ENCODE measurements around the gene ROR1.
"Not testable (repeated sequence)": the region's sequence is repeated elsewhere in the genome, so short reads cannot be mapped to it uniquely, and the experiment has no call there.

Gene ROR1

GRCh38 chr1:63759778-63760177, 14.0 kb upstream of the ROR1 start:
- DNase-seq: no peak

- DNase-seq: no peak
Measured at GRCh38 chr1:63770381-63770780, 3.4 kb upstream of the ROR1 start.

GRCh38 chr1:63772201-63772600, 1.6 kb upstream of the ROR1 start:
- DNase-seq: no peak

GRCh38 chr1:63772876-63773275, 941 bp upstream of the ROR1 start:
- DNase-seq: no peak

- no peak for DNase-seq
Measured at GRCh38 chr1:63773496-63773814, 362 bp upstream of the ROR1 start.

- DNase-seq: peak; percentile 3
Measured at GRCh38 chr1:63774617-63775417, 1.0 kb downstream of the ROR1 start.

- DNase-seq: no peak
Measured at GRCh38 chr1:63775418-63776127, 1.8 kb downstream of the ROR1 start.

GRCh38 chr1:63777286-63777685, 3.5 kb downstream of the ROR1 start:
- no peak for DNase-seq

GRCh38 chr1:63777965-63778880, 4.4 kb downstream of the ROR1 start:
- no peak for DNase-seq

GRCh38 chr1:63779338-63780211, 5.8 kb downstream of the ROR1 start:
- DNase-seq: no peak

- DNase-seq: no peak
Measured at GRCh38 chr1:63780565-63780964, 6.7 kb downstream of the ROR1 start.

- DNase-seq: no peak
Measured at GRCh38 chr1:63782982-63783381, 9.2 kb downstream of the ROR1 start.

GRCh38 chr1:63784083-63784482, 10.3 kb downstream of the ROR1 start:
- no peak for DNase-seq

- DNase-seq: no peak
Measured at GRCh38 chr1:63784489-63785390, 10.9 kb downstream of the ROR1 start.

GRCh38 chr1:63787270-63787669, 13.5 kb downstream of the ROR1 start:
- not testable (repeated sequence) for DNase-seq

- no peak for DNase-seq
Measured at GRCh38 chr1:63787875-63788274, 14.1 kb downstream of the ROR1 start.

GRCh38 chr1:63789856-63790605, 16.2 kb downstream of the ROR1 start:
- DNase-seq: no peak

GRCh38 chr1:63790989-63791388, 17.2 kb downstream of the ROR1 start:
- no peak for DNase-seq

- no peak for DNase-seq
Measured at GRCh38 chr1:63792152-63792551, 18.3 kb downstream of the ROR1 start.

- no peak for DNase-seq
Measured at GRCh38 chr1:63793741-63794240, 20.0 kb downstream of the ROR1 start.

All from suppressor macrophage treated with lipopolysaccharide for 4 hours (primary cell).